ENCODE measurements around the gene ACBD6. TPM values are rescaled to one million over a fixed set of nuclear protein-coding genes. Genes with fewer than 3 reads are reported as not detected.

Gene ACBD6
- total and polyA plus RNA-seq, 7 donors = 12.6 to 20.4 (median 17.3) TPM

DNA sequence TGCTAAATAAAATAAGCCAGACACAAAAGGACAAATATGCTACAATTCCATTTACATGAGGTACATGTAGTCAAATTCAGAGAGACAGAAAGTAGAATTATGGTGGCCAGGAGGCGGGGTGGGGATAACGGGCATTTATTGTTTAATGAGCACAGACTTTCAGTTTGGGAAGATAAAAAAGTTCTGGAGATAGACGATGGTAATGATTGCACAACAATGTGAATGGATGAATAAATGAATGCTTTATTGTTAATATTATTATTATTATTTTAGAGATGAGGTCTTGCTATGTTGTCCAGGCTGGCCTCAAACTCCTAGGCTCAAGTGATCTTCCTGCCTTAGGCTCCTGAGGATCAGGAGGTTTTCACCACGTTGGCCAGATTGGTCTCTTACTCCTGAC, 150.4 kb downstream of the ACBD6 start:
- WGBS, 3 donors = 91 to 94% (median 92%) methylated on average over 4 of the region's 4 CpGs
- Histone ChIP-seq H3K4me3 (no peak overlapping the region), H3K36me3 (ENCODE audit: insufficient read depth in 1 of 2, low read depth in 1 of 2) (no peaks in the 10 kb centered on the region), H3K27ac (no peak overlapping the region), H3K27me3 (ENCODE audit: insufficient read depth in 3 of 3, low read length in 2 of 3) (no peaks in the 10 kb centered on the region), H3K4me1 (peaks cover 2% of the 10 kb centered on the region), H3K9me3 (no peaks in the 10 kb centered on the region)
- DNase-seq (no peak), ATAC-seq (no peak)
- TF ChIP-seq, protein P1, sequence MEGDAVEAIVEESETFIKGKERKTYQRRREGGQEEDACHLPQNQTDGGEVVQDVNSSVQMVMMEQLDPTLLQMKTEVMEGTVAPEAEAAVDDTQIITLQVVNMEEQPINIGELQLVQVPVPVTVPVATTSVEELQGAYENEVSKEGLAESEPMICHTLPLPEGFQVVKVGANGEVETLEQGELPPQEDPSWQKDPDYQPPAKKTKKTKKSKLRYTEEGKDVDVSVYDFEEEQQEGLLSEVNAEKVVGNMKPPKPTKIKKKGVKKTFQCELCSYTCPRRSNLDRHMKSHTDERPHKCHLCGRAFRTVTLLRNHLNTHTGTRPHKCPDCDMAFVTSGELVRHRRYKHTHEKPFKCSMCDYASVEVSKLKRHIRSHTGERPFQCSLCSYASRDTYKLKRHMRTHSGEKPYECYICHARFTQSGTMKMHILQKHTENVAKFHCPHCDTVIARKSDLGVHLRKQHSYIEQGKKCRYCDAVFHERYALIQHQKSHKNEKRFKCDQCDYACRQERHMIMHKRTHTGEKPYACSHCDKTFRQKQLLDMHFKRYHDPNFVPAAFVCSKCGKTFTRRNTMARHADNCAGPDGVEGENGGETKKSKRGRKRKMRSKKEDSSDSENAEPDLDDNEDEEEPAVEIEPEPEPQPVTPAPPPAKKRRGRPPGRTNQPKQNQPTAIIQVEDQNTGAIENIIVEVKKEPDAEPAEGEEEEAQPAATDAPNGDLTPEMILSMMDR (IDR thresholded peaks at IDR 0.05) = no peak
- intact Hi-C loops (cut with DNase I) = no loop called here

- H3K9me3 ChIP-seq = no peaks in the 10 kb centered on the region
- peaks cover 11% of the 10 kb centered on the region for H3K4me1 ChIP-seq
- no peak for DNase-seq
- TF ChIP-seq, protein P1 (IDR thresholded peaks at IDR 0.05) = no peak
- no peak overlapping the region for H3K27ac ChIP-seq
- intact Hi-C loops (cut with DNase I) = no loop called here
- H3K4me3 ChIP-seq = no peak overlapping the region
- no peaks in the 10 kb centered on the region for H3K36me3 ChIP-seq (ENCODE audit: insufficient read depth in 1 of 2, low read depth in 1 of 2)
- no peak for ATAC-seq
- H3K27me3 ChIP-seq (ENCODE audit: insufficient read depth in 3 of 3, low read length in 2 of 3) = no peaks in the 10 kb centered on the region
Measured at GRCh38 chr1:180345148-180345547, 157.2 kb downstream of the ACBD6 start.

DNA sequence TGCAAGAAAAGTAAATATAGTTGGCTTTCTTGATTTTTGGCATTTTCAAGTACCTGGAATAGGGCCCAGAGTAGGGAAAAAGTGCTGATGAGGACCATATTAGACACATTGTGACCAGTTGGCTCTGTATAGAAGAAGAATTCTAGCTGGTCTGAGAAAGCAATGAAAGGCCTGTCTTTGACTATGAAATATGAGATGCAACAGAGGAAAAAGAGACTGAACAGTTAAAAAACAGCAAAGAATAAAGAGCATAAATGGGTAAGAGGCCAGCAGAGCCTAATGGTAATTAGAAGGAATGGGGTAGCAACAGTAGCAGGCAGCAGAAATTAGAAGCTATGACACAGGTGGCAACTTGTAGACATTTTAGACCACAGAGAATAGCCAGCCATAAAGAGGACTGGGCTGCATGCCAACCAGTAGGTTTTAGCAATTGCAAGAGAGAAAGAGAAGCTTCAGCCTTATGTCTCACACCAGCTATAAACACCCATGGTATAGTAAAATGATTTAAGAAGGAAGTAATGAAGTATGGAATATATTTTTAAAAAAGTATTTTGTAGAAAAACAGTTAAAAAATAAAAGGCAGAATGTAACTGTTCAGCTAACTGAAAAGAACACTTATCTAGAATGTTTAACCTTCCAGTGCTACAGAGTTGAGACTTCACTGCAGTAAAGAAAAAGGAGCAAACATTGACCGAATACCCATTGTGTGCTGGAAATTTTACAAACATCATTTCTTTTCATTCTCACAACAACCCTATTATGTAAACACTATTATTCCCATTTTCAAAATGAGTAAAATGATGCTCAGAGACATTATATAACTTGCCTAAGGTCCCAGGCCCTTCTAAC, 158.2 kb downstream of the ACBD6 start:
- 96 to 100% (median 100%) methylated on average over 1 of the region's 1 CpG for WGBS, 3 donors
- Histone ChIP-seq H3K27me3 (ENCODE audit: insufficient read depth in 3 of 3, low read length in 2 of 3) (no peaks in the 10 kb centered on the region), H3K27ac (no peak overlapping the region), H3K9me3 (no peaks in the 10 kb centered on the region), H3K36me3 (ENCODE audit: insufficient read depth in 1 of 2, low read depth in 1 of 2) (no peaks in the 10 kb centered on the region), H3K4me3 (no peak overlapping the region), H3K4me1 (peaks cover 11% of the 10 kb centered on the region)
- ATAC-seq (peak; percentile 35 to 78 (median 58)), DNase-seq (peak in 1 of 2 donors; percentile 44)
- TF ChIP-seq, protein P1 (IDR thresholded peaks at IDR 0.05) = no peak
- intact Hi-C loops (cut with DNase I) = no loop called here

GRCh38 chr1:180327089-180327488, 175.3 kb downstream of the ACBD6 start:
- DNase-seq (no peak), ATAC-seq (no peak)
- WGBS, 3 donors = 92 to 97% (median 96%) methylated on average over 6 of the region's 6 CpGs
- Histone ChIP-seq H3K4me1 (no peaks in the 10 kb centered on the region), H3K9me3 (no peaks in the 10 kb centered on the region), H3K4me3 (no peak overlapping the region), H3K27ac (no peak overlapping the region), H3K36me3 (ENCODE audit: insufficient read depth in 1 of 2, low read depth in 1 of 2) (no peaks in the 10 kb centered on the region), H3K27me3 (ENCODE audit: insufficient read depth in 3 of 3, low read length in 2 of 3) (no peaks in the 10 kb centered on the region)
- TF ChIP-seq, protein P1 (IDR thresholded peaks at IDR 0.05) = no peak
- intact Hi-C loops (cut with DNase I) = no loop called here
